HG03135 (cell line): ENCODE results near the gene TBC1D1.

ENCODE experiments used
- ATAC-seq: cut with Tn5 transposase; IDR thresholded peaks from one replicate; pipeline ENCODE4 v1.9.1; 2021; ENCODE audit warnings: mild to moderate bottlenecking, moderate library complexity; ENCODE audit not compliant: unreplicated experiment

The TBC1D1 gene

GRCh38 chr4:38075370-38076152 lies 184.7 kb downstream of the TBC1D1 start:
- ATAC-seq = no peak

GRCh38 chr4:38076153-38076669 lies 185.3 kb downstream of the TBC1D1 start:
- ATAC-seq = no peak

GRCh38 chr4:38077791-38078489 lies 187.1 kb downstream of the TBC1D1 start:
- ATAC-seq = no peak

DNA sequence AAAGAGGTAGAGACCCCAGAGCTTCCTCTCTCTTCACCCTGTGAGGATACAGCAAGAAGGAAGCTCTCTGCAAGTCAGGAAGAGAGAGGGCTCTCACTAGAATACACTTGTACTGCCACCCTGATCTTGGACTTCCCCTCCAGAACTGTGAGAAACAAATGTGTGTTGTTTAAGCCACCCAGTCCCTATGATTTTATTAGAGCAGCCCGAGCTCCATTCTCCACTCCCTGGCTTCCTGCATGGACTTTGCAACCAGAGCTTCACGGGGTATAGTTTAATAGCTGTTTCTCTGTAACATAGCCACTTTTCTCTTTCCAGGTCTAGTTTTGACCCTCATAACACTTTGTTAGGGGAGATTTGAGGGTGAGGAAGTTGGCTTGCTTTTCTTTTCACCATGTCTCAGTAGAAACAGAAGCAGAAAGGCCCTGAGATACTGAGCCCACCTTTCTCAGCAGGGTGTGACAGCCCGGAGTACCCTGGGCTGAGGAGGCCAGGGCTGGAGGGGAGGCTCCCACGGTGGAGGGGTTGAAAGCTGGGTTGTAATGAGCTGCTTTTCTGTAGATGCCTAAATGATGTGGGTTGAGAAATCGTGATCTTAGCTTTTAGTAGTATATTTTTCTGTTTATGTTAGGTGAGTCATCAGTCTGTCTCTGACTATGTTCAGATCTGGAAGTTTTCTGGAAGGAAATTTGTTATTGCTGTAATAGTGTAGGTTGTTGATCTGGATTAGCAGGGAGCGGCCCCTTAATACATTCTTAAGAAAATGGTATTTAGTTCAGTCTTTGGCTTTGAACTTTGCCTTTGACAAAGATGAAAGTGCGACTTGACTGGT lies 187.9 kb downstream of the TBC1D1 start:
- ATAC-seq = no peak

GRCh38 chr4:38080061-38080974 lies 189.4 kb downstream of the TBC1D1 start:
- ATAC-seq = no peak

DNA sequence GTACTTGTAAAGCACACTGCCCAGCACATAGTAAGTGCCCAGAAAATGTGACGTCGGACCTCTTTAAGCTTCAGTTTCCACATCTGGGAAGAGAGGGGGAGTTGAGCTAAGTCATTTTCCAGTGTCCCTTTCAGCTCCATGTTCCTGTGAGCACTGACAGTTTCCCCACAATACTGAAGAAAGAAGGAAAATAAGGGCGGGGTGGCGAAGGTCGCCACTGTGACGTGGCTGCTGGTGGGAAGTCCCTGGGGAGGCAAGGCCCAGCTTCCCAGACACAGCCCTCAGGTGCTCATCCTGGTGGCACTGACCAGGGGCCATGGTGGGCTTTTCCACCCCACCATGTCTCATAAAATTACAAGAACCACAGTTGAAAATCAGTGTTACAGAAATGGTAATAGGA lies 191.1 kb downstream of the TBC1D1 start:
- no peak for ATAC-seq

DNA sequence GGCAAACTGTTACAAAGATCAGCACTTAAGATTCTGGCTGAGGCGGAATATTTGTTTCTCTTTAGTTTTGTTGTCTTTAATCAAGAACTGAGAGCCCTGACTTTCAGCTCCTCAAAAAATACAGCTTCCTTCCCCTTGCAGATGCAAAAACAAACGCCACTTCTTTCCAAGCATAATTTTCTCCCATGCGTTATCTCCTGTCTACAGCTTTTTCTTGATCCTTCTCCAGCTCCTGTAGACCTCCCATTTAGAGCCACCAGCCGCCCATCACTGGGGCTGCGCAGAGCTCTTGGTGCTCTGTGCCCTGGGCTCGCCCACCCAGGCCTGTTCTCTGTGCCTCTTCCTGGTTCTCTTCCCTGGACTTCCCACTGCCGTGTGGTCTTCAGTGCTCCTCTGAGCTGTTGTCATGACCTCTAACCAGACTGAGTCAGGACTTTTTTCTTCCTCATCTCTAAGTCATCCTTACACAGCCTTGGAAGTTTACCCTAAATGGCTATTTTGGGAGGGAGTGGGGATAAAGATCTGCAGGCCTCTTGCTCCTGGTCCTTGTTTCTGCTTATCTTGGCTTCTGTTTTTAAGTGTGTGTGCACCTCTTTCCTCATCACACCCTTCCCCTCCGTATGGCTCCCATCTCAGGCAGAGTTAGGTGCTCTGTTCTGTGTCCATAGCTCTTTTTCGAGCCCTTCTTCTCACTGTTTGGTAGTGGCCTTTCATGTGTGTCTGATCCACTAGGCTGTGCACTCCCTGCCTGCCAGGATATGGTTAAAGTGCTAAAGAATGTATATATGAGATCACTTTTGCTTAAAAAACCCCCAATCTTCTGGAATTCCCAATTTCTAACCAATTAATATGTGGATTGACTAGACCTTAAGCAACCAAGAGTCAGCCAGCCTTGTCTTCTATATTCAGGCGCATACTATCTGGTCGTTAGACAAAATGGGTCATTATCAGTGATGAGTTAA lies 191.8 kb downstream of the TBC1D1 start:
- no peak for ATAC-seq

DNA sequence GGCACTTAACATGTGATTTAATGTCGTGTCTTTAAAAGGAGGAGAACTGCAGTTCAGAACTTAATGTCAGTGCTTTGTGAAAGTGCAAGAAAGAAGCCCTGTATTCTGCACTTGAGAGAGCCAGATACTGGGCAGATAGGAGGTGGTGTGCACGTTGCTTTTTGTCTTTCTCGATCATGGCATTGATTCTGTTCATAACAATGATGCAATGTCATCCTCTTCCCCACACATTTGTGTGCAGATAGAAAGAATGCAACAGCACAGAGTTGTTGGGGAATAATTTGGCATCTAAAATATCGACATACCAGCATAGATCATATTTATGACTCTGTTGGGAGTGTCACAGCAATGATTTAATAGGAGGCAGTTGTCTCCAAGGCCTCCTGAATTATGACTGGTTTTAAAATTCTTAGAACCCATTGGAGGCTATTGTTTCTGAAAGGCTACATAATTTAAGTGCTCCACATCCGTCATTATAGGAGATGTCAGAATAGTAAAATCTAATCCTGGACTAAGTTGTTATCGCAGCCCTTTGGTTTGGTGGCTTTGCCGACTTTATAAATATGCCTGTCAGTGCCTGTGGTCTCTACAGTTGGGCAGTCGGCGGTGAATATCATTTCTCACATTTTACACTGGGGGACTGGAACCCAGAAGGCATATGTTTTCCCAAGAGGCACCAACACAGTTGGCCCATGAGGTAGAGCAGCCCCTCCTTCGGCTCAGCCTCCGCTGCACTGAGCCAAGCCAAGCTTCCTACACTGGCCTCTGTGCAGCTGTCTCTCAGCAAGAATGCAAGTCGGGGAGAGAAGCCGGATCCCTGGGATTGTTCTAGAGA lies 194.2 kb downstream of the TBC1D1 start:
- ATAC-seq = no peak

GRCh38 chr4:38085751-38086150 lies 194.9 kb downstream of the TBC1D1 start:
- no peak for ATAC-seq

DNA sequence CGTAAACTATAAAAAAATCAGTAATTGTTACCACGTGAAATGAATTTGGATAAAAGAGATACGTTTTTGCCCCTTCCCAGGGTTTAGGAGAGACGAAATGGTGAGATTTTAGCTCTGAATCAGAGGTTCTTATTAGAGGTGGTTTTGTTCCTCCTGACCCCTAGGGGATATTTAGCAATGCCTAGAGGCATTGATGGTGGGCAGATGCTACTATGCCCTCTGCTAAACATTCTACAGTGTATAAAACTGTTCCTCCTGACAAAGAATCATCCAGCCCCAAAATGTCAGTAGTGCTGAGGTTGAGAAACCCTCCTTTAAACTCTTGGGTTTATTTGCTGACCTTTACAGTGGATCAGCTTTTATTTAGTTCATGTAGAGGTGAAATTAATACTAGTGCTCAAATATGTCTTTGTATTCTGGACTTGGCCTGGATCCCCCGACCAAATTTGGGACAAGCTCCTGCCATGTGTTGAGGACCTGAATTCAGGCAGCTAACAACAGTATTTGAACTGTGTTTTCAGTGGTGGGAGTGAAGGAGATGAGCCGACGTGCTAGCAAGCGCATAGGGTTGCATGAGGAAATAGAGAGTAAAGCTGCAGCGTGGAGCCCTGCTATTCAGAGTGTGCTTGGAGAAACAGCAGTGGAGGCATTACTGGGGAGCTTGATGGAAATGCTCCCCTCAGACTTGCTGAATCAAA lies 195.4 kb downstream of the TBC1D1 start:
- no peak for ATAC-seq

- ATAC-seq = no peak
Measured at GRCh38 chr4:38086849-38087226, 196.0 kb downstream of the TBC1D1 start.

DNA sequence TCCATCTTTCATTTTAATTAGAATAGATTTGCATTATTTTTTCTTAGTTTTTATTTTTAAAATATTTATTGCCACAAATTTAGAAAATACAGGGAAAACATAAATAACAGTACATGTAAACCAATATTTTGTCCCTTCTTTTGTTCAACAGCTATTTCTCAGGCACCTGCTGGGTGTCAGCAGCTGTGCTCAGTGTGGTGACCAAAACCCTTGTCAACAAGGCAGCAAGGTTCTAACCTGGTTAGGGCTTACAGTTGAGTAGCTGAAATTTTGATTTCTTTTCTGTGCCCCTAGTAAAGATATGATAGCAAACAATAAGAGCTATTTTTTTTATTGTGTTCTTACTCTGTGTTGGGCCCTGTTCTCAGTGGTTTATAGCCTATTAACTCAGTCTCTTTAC lies 197.4 kb downstream of the TBC1D1 start:
- no peak for ATAC-seq

DNA sequence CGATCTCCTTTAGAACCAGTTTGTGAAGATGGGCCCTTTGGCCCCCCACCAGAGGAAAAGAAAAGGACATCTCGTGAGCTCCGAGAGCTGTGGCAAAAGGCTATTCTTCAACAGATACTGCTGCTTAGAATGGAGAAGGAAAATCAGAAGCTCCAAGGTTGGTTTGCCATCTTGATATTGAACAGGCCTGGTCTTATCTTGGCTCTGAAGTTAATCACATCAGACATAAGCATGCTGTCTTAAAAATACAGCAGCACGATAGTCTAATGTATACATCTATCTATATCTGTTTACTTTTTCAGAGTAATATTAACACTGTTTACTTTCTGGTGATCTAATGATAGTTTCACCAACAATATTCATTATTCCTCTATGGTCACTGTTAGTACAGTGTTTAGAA lies 199.1 kb downstream of the TBC1D1 start:
- no peak for ATAC-seq

GRCh38 chr4:38090455-38091246 lies 199.8 kb downstream of the TBC1D1 start:
- no peak for ATAC-seq

- ATAC-seq = no peak
Measured at GRCh38 chr4:38091636-38092035, 200.8 kb downstream of the TBC1D1 start.

DNA sequence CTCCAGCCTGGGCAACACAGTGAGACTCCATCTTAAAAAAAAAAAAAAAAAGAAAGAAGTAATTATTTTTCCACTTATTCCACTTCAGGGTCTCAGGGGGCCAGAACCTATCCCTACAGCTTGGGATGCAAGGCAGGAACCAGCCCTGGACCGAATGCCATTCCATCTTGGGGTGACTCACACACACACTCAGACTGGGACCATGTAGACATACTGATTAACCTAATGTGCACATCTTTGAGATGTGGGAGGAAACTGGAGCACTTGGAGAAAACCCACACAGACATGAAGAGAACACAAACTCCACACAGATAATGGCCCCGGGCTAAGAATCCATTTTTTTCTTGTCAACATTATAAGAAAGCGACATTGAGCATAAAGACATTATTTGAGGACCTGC lies 201.8 kb downstream of the TBC1D1 start:
- no peak for ATAC-seq

GRCh38 chr4:38094419-38094818 lies 203.5 kb downstream of the TBC1D1 start:
- no peak for ATAC-seq
